Smooth muscle cell (in vitro differentiated cells): Measurements from ENCODE around the gene XRN1. TPM values are rescaled to one million over a fixed set of nuclear protein-coding genes. Genes with fewer than 3 reads are reported as not detected.
A peak's percentile ranks its signal among the peaks of the same experiment; 100 is the strongest.

Source experiments
- DNase-seq: peaks from one replicate; lab custom pipeline; 2025; ENCODE audit not compliant: unreplicated experiment; lab: John Stamatoyannopoulos, UW
- H2AFZ ChIP-seq: fragments of 200-600 bp; sonication (generic); 2 replicates; pipeline ENCODE4 v1.6.0; 2016; ENCODE audit warnings: antibody characterized with exemption, low read depth, mild to moderate bottlenecking
- H3F3A ChIP-seq: fragments of 200-600 bp; sonication (generic); 2 replicates; pipeline ENCODE4 v1.6.0; 2017; ENCODE audit warnings: antibody characterized with exemption, low read depth
- H3K27ac ChIP-seq: fragments of 200-600 bp; sonication (generic); 2 replicates; pipeline ENCODE4 v1.5.1; 2016; ENCODE audit warnings: low read depth, mild to moderate bottlenecking
- H3K27me3 ChIP-seq: fragments of 200-600 bp; sonication (generic); 2 replicates; pipeline ENCODE4 v1.6.1; 2016; ENCODE audit warnings: low read depth, mild to moderate bottlenecking
- H3K36me3 ChIP-seq: fragments of 200-600 bp; sonication (generic); 2 replicates; pipeline ENCODE4 v1.5.1; 2016; ENCODE audit warnings: low read depth
- H3K4me1 ChIP-seq: fragments of 200-600 bp; sonication (generic); 2 replicates; pipeline ENCODE4 v1.5.1; 2016; ENCODE audit warnings: low read depth
- H3K4me2 ChIP-seq: fragments of 200-600 bp; sonication (generic); 2 replicates; pipeline ENCODE4 v1.6.0; 2016; ENCODE audit warnings: mild to moderate bottlenecking
- H3K4me3 ChIP-seq: fragments of 200-600 bp; sonication (generic); 2 replicates; pipeline ENCODE4 v1.5.1; 2016; ENCODE audit warnings: mild to moderate bottlenecking
- H3K79me2 ChIP-seq: fragments of 200-600 bp; sonication (generic); 2 replicates; pipeline ENCODE4 v1.6.0; 2016; ENCODE audit warnings: low read depth, mild to moderate bottlenecking
- H3K9ac ChIP-seq: fragments of 200-600 bp; sonication (generic); 2 replicates; pipeline ENCODE4 v1.6.0; 2016; ENCODE audit warnings: low read depth
- H3K9me3 ChIP-seq: fragments of 200-600 bp; sonication (generic); replicated peaks from 2 replicates; pipeline ENCODE4 v1.5.1; 2016; ENCODE audit warnings: low read depth
- H4K20me1 ChIP-seq: fragments of 200-600 bp; sonication (generic); 2 replicates; pipeline ENCODE4 v1.6.0; 2016; ENCODE audit warnings: low read depth
- CTCF ChIP-seq: fragments of 200-600 bp; sonication (generic); IDR thresholded peaks from 2 replicates; pipeline ENCODE4 v1.5.1; 2017; ENCODE audit warnings: borderline replicate concordance, mild to moderate bottlenecking, antibody characterized with exemption; ENCODE audit not compliant: insufficient read depth, poor library complexity, severe bottlenecking
- WGBS: methylation state at CpG from one replicate; pipeline ENCODE4 v1.1.7; 2016; ENCODE audit warnings: low lambda C conversion rate; 5-methylcytosine and 5-hydroxymethylcytosine counted together
- polyA plus RNA-seq: library from polyadenylated mRNA; unstranded; fragments of >200 nt; fragmentation: Nextera tagmentation; extraction: Ambion mirVana; gene quantifications from 2 replicates; pipeline ENCODE4 v1.2.1, GENCODE V29; 2016
- total RNA-seq: library from RNA; depleted of rRNA; stranded (reverse); fragments of >200 nt; gene quantifications from 2 replicates; pipeline ENCODE4 v1.2.3, GENCODE V29; 2014

The XRN1 gene, protein sequence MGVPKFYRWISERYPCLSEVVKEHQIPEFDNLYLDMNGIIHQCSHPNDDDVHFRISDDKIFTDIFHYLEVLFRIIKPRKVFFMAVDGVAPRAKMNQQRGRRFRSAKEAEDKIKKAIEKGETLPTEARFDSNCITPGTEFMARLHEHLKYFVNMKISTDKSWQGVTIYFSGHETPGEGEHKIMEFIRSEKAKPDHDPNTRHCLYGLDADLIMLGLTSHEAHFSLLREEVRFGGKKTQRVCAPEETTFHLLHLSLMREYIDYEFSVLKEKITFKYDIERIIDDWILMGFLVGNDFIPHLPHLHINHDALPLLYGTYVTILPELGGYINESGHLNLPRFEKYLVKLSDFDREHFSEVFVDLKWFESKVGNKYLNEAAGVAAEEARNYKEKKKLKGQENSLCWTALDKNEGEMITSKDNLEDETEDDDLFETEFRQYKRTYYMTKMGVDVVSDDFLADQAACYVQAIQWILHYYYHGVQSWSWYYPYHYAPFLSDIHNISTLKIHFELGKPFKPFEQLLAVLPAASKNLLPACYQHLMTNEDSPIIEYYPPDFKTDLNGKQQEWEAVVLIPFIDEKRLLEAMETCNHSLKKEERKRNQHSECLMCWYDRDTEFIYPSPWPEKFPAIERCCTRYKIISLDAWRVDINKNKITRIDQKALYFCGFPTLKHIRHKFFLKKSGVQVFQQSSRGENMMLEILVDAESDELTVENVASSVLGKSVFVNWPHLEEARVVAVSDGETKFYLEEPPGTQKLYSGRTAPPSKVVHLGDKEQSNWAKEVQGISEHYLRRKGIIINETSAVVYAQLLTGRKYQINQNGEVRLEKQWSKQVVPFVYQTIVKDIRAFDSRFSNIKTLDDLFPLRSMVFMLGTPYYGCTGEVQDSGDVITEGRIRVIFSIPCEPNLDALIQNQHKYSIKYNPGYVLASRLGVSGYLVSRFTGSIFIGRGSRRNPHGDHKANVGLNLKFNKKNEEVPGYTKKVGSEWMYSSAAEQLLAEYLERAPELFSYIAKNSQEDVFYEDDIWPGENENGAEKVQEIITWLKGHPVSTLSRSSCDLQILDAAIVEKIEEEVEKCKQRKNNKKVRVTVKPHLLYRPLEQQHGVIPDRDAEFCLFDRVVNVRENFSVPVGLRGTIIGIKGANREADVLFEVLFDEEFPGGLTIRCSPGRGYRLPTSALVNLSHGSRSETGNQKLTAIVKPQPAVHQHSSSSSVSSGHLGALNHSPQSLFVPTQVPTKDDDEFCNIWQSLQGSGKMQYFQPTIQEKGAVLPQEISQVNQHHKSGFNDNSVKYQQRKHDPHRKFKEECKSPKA (N-terminal part only)
- total RNA-seq (37.1 and 54.0 TPM in 2 replicates), polyA plus RNA-seq (7.5 and 10.0 TPM in 2 replicates)

DNA sequence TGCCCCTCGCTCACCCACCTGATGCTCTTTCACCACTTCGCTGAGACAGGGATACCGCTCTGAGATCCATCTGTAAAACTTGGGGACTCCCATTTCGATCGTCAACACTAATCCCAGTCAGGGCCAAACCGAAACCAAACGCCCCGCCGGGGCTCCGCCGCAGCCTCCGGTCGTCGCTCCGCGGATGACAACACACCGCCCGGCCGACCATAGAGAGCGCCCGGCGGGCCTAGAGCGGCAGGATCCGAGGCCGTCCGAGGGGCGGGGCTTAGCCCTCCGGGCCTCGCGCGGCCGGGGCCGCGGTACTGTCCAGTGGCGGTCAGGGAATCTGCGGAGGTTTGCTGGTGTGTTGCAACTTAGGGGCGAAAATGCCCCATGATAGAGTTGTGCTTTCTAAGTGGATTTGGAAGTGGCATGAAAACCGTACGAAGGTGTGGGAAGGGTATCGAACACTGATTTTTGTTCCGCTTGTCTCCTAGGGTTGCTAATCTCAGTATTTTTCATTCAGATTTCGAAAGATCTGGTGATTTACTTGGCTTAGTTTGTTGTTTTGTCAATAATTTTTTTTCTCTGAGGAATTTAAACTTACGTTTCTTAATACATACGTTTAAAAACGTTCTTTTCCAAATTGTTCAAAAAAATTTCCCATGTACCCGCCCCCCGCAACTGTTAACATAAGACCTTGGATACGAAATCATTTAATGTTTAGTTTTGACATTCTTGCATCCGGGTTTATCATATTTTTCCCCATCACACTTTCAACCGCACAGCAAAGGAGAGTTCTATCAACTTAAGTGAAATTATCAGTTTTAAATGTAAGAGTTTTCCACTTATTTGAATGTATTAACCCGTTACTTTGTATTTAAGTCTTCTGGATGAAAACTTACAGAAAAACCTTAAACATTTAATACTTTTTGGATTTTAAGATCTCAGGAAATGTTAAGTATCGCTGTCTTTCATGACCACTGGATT lies at the start of gene XRN1:
Gene XRN1 (minus strand): TSS at position 186 of the 972 bp plus-strand sequence. CDS start 93 bp downstream, at position 93.
- no peak for TF ChIP-seq CTCF
- peaks cover 17% of the 10 kb centered on the region for H3K4me1 ChIP-seq
- peak within 1 kb of the TSS; percentile 99 for H3K4me3 ChIP-seq
- H4K20me1 ChIP-seq: peaks cover 25% of the 10 kb centered on the region
- H3K4me2 ChIP-seq: peak within 1 kb of the TSS; percentile 97
- peaks cover 6% of the 10 kb centered on the region for H3K36me3 ChIP-seq
- H3F3A ChIP-seq: no peaks in the 10 kb centered on the region
- H3K27ac ChIP-seq: peak within 1 kb of the TSS; percentile 99
- no peaks in the 10 kb centered on the region for H3K9me3 ChIP-seq
- peak within 1 kb of the TSS; percentile 100 for H3K9ac ChIP-seq
- 10% methylated on average over 52 of the region's 52 CpGs for whole genome bisulfite sequencing
- H2AFZ ChIP-seq: peak within 1 kb of the TSS; percentile 99
- H3K27me3 ChIP-seq: no peaks in the 10 kb centered on the region
- peak; percentile 86 for DNase-seq
- peaks cover 48% of the 10 kb centered on the region for H3K79me2 ChIP-seq

- no peak for TF ChIP-seq CTCF
- Histone ChIP-seq H3K9me3 (no peaks in the 10 kb centered on the region), H3K4me1 (no peaks in the 10 kb centered on the region), H3K4me3 (no peak overlapping the region), H2AFZ (no peak overlapping the region), H3K27me3 (no peaks in the 10 kb centered on the region), H3K27ac (no peak overlapping the region), H4K20me1 (no peaks in the 10 kb centered on the region), H3F3A (no peaks in the 10 kb centered on the region), H3K36me3 (peaks cover 22% of the 10 kb centered on the region), H3K79me2 (no peaks in the 10 kb centered on the region), H3K9ac (no peak overlapping the region), H3K4me2 (no peak overlapping the region)
- 96% methylated on average over 3 of the region's 3 CpGs for WGBS
- DNase-seq: no peak
These were observed 47.3 kb upstream of the XRN1 start for GRCh38 chr3:142495103-142495502.

DNA sequence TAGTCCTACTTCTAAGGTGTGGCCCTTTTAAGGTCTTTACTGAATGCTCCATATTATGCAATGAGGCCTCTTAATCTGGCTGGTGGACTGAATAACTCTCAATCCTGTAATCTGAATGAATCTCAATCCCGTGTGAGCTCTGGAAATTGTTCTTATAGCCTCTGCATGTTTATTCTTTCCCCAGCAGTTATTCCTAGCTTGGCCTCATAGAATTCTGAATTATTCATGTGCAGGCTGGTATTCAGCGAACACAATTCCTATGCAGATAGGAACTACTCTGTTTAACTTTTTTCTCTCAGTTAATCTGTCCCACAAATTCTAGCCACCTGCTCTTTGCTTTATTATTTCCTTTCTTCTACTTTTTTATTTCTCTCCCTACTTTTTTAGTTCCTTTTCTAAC lies 44.3 kb upstream of the XRN1 start:
- Histone ChIP-seq H3K9me3 (no peaks in the 10 kb centered on the region), H2AFZ (no peak overlapping the region), H3K9ac (no peak overlapping the region), H3K4me1 (no peaks in the 10 kb centered on the region), H3K27me3 (no peaks in the 10 kb centered on the region), H3K36me3 (peaks cover 22% of the 10 kb centered on the region), H3F3A (no peaks in the 10 kb centered on the region), H3K4me3 (no peak overlapping the region), H4K20me1 (no peaks in the 10 kb centered on the region), H3K4me2 (no peak overlapping the region), H3K27ac (no peak overlapping the region), H3K79me2 (no peaks in the 10 kb centered on the region)
- DNase-seq: no peak
- TF ChIP-seq CTCF: no peak
- 98% methylated on average over 2 of the region's 2 CpGs for WGBS
